DND-41 (cell line): ENCODE data around the gene IFNG-AS1.

Source experiments
- EZH2 ChIP-seq: IDR thresholded peaks from 3 replicates; pipeline ENCODE4 v1.6.1; 2012; ENCODE audit warnings: borderline replicate concordance, low read depth, mild to moderate bottlenecking, moderate library complexity, low read length, inconsistent platforms; ENCODE audit not compliant: severe bottlenecking
- TF ChIP-seq, protein P1 (sequence below): IDR thresholded peaks from 2 replicates; pipeline ENCODE4 v1.5.1; 2012; ENCODE audit warnings: borderline replicate concordance, low read length, moderate library complexity, mild to moderate bottlenecking; ENCODE audit not compliant: poor library complexity, severe bottlenecking; ENCODE audit errors: extremely low read depth

DNA sequence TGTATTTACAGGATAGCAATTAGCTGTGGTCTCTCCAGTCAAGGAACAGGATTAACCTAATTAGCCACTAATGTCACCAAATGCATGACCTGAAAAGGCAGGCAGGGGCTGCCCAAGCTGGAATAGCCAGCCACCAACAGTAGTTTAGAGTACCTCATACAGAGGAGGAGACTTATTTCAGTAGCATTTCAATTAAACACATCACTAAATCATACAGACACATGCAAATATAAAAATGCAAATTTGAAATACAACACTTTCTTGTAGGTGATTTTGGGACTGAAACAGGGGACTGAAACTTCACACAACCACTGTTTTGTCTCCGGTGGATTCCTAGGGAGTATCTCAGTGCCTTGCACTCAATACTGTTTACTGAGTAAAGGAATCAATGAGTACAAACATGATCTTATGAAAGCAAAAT lies 636 bp upstream of the IFNG-AS1 start:
- TF ChIP-seq, protein P1, sequence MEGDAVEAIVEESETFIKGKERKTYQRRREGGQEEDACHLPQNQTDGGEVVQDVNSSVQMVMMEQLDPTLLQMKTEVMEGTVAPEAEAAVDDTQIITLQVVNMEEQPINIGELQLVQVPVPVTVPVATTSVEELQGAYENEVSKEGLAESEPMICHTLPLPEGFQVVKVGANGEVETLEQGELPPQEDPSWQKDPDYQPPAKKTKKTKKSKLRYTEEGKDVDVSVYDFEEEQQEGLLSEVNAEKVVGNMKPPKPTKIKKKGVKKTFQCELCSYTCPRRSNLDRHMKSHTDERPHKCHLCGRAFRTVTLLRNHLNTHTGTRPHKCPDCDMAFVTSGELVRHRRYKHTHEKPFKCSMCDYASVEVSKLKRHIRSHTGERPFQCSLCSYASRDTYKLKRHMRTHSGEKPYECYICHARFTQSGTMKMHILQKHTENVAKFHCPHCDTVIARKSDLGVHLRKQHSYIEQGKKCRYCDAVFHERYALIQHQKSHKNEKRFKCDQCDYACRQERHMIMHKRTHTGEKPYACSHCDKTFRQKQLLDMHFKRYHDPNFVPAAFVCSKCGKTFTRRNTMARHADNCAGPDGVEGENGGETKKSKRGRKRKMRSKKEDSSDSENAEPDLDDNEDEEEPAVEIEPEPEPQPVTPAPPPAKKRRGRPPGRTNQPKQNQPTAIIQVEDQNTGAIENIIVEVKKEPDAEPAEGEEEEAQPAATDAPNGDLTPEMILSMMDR = no peak
- TF ChIP-seq EZH2 = no peak
